Measurements from ENCODE around the gene RAB25. TPM values are rescaled to one million over a fixed set of nuclear protein-coding genes. Genes with fewer than 3 reads are reported as not detected.
"Not testable (repeated sequence)": the region's sequence is repeated elsewhere in the genome, so short reads cannot be mapped to it uniquely, and the experiment has no call there.

The RAB25 gene
- total RNA-seq, 1 donor from 2014 or later, result not detected

GRCh38 chr1:156053768-156054499 is 7.0 kb upstream of the RAB25 start, which contains the start of gene UBQLN4:
Gene UBQLN4, minus strand, starts transcription at chr1:156053798. Its CDS starts 97 bp downstream, at chr1:156053701.
- intact Hi-C loops (cut with micrococcal nuclease), result loop anchor here (1.0 to 10.0 kb wide), 23 partner anchors 12 to 1080 kb away; partner anchors contain the start of genes ARHGEF2, CCT3, CKS1B and CLK2

DNA sequence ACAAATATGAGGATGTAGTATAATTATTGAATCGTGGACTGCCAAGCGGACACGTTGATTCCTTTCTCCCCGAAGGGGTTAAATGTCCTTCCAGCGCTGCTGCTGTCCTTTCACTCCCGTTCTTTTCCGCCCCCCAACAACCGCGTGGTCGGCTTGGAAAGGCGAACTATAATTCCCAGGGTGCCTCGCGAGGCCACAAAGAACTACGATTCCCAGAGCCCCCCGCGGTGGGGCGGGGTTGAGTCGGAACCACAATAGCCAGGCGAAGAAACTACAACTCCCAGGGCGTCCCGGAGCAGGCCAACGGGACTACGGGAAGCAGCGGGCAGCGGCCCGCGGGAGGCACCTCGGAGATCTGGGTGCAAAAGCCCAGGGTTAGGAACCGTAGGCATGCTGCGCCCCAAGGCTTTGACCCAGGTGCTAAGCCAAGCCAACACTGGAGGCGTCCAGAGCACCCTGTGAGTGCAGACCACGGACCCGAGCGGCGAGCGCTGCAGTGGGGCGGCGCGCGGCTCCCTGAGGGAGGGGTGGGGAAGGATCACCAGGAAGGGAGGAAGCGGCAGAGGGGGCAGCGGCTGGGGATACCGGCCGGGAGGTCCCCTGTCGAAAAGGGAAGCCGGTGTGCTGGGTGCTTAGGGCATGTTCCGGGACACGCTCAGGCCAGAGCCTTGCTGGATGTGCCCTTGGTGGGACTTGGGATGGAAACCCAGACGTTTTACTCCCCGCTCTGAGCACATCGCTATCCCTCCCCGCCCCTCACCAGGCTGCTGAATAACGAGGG is 6.3 kb upstream of the RAB25 start, which contains the start of gene LAMTOR2:
Gene LAMTOR2, plus strand, starts transcription at position 283 of the 781 bp plus-strand sequence. Its CDS starts 108 bp downstream, at position 391.
- intact Hi-C loops (cut with micrococcal nuclease), result loop anchor here (1.0 to 10.0 kb wide), 22 partner anchors 12 to 1080 kb away; partner anchors contain the start of genes ARHGEF2, CCT3, CKS1B and CLK2

- intact Hi-C loops (cut with micrococcal nuclease), result loop anchor here (2.0 to 10.0 kb wide), 2 partner anchors 71 to 781 kb away; partner anchors contain the start of genes CLK2 and HCN3
These were observed 5.5 kb upstream of the RAB25 start for GRCh38 chr1:156055281-156056048.

DNA sequence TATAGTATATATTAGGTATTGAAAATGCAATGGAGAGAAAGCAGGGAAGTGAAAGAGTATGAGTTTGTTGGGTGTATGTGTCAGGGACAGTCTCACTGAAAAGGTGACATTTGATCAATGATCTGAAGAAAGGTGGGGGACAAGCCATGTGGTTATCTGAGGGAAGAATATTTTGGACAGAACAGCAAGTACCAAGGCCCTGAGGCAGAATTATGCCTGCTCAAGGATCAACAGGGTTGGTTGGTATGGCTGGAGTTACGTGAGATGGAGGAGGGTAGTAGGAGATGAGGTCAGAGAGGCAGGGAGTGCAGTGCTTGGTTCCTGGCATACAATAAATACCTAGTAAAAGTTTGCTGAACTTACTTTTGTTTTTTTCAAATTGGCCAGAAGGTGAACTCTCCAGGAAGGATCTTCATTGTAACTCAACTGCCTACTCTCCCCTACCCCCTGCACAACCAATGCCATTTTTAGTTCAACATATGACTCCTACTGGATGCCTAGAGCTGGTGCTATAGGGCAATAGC is 4.6 kb upstream of the RAB25 start:
- intact Hi-C loops (cut with micrococcal nuclease), result loop anchor here (10.0 kb wide), 1 partner anchor 782 kb away; the partner anchor contains the start of genes CLK2 and HCN3

GRCh38 chr1:156062189-156062588 is 1.2 kb downstream of the RAB25 start:
- intact Hi-C loops (cut with micrococcal nuclease), result no loop called here

- intact Hi-C loops (cut with micrococcal nuclease), result no loop called here
These were observed 3.0 kb downstream of the RAB25 start for GRCh38 chr1:156063997-156064285.

GRCh38 chr1:156064615-156065014 is 3.7 kb downstream of the RAB25 start:
- intact Hi-C loops (cut with micrococcal nuclease), result no loop called here

DNA sequence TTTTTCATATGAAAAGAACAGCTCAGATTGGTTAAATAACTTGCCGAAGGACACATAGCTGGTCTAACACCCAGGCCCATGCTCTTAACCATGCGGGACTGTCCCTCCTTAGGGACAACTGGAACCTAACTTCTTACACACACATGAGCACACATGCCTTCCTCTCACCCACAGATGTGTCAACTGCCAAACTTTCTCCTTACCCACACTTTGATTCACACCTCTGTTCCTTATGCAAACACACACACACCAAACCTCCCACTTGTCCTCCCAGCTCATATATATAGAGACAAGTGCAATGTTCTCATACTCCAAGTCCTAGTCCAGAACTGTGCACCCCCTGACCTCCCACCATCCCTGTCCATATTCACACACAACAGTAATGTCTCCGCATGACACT is 4.3 kb downstream of the RAB25 start:
- intact Hi-C loops (cut with micrococcal nuclease), result no loop called here

GRCh38 chr1:156065871-156066270 is 4.9 kb downstream of the RAB25 start:
- intact Hi-C loops (cut with micrococcal nuclease), result loop anchor here (1.0 kb wide), 6 partner anchors 12 to 132 kb away; partner anchors contain the start of genes KHDC4 and LAMTOR2

DNA sequence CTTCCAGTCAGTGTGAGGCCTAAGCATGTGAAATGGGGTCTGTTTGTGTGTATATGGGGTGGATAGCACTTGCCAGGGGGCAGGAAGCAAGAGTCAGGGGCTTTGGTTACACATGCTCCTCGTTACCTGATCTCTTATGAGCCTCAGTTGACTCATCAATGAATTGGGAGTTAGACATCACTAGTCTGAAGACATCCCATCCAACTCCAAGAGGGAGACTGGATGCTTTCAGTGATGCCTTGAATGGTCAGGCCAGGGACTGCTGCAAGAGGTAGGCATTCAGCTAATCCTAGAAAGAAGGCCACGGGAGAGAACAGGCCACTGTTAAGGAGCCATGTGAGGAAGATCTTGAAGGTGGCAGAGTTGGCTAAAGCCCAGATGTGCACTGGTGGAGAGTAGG is 6.3 kb downstream of the RAB25 start:
- intact Hi-C loops (cut with micrococcal nuclease), result no loop called here

DNA sequence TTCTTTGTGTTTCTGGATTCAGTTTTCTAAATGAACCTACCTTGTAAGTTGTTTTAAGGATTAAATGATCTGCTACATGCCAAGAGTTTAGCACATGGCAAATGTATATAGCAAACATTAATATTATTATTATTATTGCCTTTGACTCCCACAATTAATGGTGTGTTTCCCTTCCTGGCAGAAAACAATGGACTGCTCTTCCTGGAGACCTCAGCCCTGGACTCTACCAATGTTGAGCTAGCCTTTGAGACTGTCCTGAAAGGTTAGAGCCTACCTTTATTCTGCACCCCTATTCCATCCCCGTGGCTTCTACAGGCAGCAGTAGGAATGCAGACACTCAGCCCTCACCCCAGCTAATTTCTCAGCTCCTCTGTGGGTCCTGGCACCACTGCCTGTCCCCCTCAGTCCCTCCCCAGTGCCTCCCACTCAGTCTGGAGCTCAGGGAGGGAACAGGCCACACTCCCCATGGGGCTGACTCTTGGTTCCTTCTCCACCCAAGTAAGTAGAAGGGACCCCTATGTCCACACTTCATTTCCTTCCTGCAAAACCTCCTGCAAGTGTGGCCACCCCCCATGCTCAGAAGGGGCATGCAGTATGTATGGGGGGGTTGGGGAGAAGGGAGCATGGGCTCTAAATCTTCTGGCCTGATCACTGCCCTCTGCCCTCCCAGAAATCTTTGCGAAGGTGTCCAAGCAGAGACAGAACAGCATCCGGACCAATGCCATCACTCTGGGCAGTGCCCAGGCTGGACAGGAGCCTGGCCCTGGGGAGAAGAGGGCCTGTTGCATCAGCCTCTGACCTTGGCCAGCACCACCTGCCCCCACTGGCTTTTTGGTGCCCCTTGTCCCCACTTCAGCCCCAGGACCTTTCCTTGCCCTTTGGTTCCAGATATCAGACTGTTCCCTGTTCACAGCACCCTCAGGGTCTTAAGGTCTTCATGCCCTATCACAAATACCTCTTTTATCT is 8.8 kb downstream of the RAB25 start:
- intact Hi-C loops (cut with micrococcal nuclease), result no loop called here

- intact Hi-C loops (cut with micrococcal nuclease), result no loop called here
These were observed 9.6 kb downstream of the RAB25 start for GRCh38 chr1:156070548-156070947.

DNA sequence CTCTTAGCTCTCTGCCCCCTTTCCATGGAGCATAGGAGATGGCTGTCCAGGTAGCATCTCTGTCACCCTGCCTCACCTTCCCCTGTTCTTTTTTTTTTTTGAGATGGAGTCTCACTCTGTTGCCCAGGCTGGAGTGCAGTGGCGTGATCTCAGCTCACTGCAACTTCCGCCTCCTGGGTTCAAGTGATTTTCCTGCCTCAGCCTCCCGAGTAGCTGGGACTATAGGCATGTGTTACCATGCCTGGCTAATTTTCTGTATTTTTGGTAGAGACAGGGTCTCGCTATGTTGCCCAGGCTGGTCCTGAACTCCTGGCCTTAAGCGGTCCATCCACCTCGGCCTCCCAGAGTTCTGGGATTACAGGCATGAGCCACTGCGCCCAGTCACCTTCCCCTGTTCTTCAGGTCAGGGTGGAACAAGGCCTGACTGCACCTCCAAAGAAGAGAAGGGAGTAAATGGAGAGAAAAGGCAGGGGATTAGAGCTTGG is 10.4 kb downstream of the RAB25 start:
- intact Hi-C loops (cut with micrococcal nuclease), result not testable (repeated sequence)

- intact Hi-C loops (cut with micrococcal nuclease), result no loop called here
These were observed 11.3 kb downstream of the RAB25 start for GRCh38 chr1:156072251-156072650.

GRCh38 chr1:156073110-156073687 is 12.2 kb downstream of the RAB25 start:
- intact Hi-C loops (cut with micrococcal nuclease), result no loop called here

DNA sequence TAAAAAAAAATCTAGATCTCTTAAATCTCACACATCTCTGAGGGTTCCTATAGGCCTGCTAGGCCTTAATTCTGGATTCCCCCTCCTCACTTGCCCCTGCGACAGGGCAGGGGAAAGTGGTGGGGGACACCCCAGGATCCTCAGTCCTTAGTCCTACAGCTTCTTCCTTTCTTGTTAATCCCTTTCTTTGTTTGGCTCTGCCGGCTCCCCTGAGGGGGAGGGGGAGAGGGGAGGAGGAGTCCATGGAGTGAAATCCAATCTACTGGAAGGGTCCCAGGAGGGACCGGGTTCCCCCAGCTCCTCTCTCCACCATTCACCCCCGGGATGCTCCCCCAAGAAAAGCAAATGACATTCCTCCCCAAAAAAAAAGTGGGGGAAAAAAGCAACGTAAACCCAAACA is 12.8 kb downstream of the RAB25 start:
- intact Hi-C loops (cut with micrococcal nuclease), result no loop called here

DNA sequence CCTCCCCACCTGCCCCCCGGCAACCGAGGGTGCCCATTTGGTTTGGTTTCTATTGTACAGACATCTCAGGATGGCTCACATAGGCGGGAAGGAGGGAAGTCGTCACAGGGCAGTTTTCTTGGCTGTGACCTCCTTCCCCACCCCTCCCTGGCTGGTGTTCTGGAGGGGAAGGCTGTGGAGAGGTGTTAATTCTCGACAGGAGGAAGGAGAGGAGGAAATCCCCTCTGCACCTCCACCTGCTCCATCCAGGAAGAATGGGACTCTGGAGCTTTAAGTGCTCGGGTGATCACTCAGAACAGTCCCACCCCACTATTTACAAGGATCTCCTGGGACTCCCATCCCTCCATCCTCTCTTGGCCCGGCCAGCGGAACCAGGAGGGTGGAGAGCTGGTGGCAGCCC is 13.7 kb downstream of the RAB25 start:
- intact Hi-C loops (cut with micrococcal nuclease), result no loop called here

DNA sequence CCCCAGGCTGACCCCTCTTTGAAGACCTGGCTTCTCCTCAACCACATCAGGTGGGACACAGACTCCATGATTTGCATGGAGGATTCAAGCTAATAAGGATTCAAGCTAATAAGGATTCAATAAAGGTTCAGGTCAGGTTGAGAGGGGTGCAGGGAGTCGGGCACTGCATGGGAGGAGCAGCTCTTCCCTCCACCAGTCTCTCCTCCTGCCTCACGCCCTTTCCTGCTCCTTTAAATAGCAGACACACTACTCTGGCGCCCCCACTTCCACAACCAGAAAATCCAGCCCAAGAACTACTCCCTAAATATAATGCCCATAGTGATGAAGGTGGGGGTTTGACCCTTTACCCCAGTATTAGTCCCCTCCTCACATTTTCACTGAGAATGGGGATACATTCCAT is 14.2 kb downstream of the RAB25 start:
- intact Hi-C loops (cut with micrococcal nuclease), result no loop called here

GRCh38 chr1:156075775-156076204 is 14.8 kb downstream of the RAB25 start:
- intact Hi-C loops (cut with micrococcal nuclease), result no loop called here

Measured in T-helper 1 cell treated with Interleukin-12 subunit alpha and Interleukin-12 subunit beta and Interleukin-4 antibody, amounts not matched to agents 30 ng/mL and 1 ng/mL, for 36 hours (primary cell).